Trophoblast cell (in vitro differentiated cells and primary cell): ENCODE measurements around the gene TPST1.

Experiments used
- DNase-seq, 2 donors: peaks; one replicate each; pipeline ENCODE4 v3.0.0-alpha.2; 2016
- H2AFZ ChIP-seq: 2 replicates; pipeline ENCODE4 v1.6.1; 2013; ENCODE audit warnings: low read length, moderate library complexity, mild to moderate bottlenecking; ENCODE audit not compliant: insufficient read depth, poor library complexity
- H2AK5ac ChIP-seq: 2 replicates; pipeline ENCODE4 v1.6.1; 2013; ENCODE audit warnings: mild to moderate bottlenecking, low read length
- H2BK120ac ChIP-seq: 2 replicates; pipeline ENCODE4 v1.6.1; 2013; ENCODE audit warnings: low read length, mild to moderate bottlenecking, moderate library complexity; ENCODE audit not compliant: insufficient read depth, poor library complexity
- H2BK12ac ChIP-seq: 2 replicates; pipeline ENCODE4 v1.6.1; 2013; ENCODE audit warnings: mild to moderate bottlenecking, low read length, moderate library complexity
- H2BK5ac ChIP-seq: 2 replicates; pipeline ENCODE4 v1.6.1; 2013; ENCODE audit warnings: low read length, low read depth, moderate library complexity, mild to moderate bottlenecking; ENCODE audit not compliant: poor library complexity
- H3K14ac ChIP-seq: 2 replicates; pipeline ENCODE4 v1.6.1; 2013; ENCODE audit warnings: mild to moderate bottlenecking, low read length
- H3K18ac ChIP-seq: 2 replicates; pipeline ENCODE4 v1.6.1; 2013; ENCODE audit warnings: mild to moderate bottlenecking, low read length
- H3K23ac ChIP-seq: 2 replicates; pipeline ENCODE4 v1.6.1; 2013; ENCODE audit warnings: low read length
- H3K27ac ChIP-seq: 2 replicates; pipeline ENCODE4 v1.5.1; 2013; ENCODE audit warnings: low read depth, mild to moderate bottlenecking, inconsistent platforms, low read length, moderate library complexity
- H3K27me3 ChIP-seq: 2 replicates; pipeline ENCODE4 v1.6.1; 2013; ENCODE audit warnings: inconsistent platforms, mild to moderate bottlenecking, low read length, moderate library complexity; ENCODE audit not compliant: insufficient read depth
- H3K36me3 ChIP-seq, 2 experiments: 1 replicate in 1 of 2; 2 replicates in 1 of 2; pipeline ENCODE4 v1.6.1; 2013; ENCODE audit warnings: low read length in 2 of 2, mild to moderate bottlenecking in 2 of 2, moderate library complexity in 1 of 2; ENCODE audit not compliant: insufficient read depth in 2 of 2, control insufficient read depth in 1 of 2
- H3K4ac ChIP-seq: 2 replicates; pipeline ENCODE4 v1.6.1; 2013; ENCODE audit warnings: low read depth, mild to moderate bottlenecking, low read length, moderate library complexity
- H3K4me1 ChIP-seq, 2 experiments: 1 replicate in 1 of 2; 2 replicates in 1 of 2; pipeline ENCODE4 v1.6.1; 2013; ENCODE audit warnings: low read length in 2 of 2, mild to moderate bottlenecking in 2 of 2, moderate library complexity in 1 of 2; ENCODE audit not compliant: insufficient read depth in 2 of 2, control insufficient read depth in 1 of 2
- H3K4me2 ChIP-seq: 2 replicates; pipeline ENCODE4 v1.6.1; 2013; ENCODE audit warnings: inconsistent platforms, mild to moderate bottlenecking, low read length, moderate library complexity
- H3K4me3 ChIP-seq: 2 replicates; pipeline ENCODE4 v1.5.1; 2013; ENCODE audit warnings: mild to moderate bottlenecking, low read depth, low read length, inconsistent platforms
- H3K79me1 ChIP-seq: one replicate; pipeline ENCODE4 v1.6.1; 2013; ENCODE audit warnings: low read length
- H3K79me2 ChIP-seq: 2 replicates; pipeline ENCODE4 v1.6.1; 2013; ENCODE audit warnings: low read length, mild to moderate bottlenecking; ENCODE audit not compliant: control insufficient read depth, insufficient read depth, poor library complexity
- H3K9ac ChIP-seq: 2 replicates; pipeline ENCODE4 v1.6.1; 2013; ENCODE audit warnings: mild to moderate bottlenecking, low read length
- H3K9me3 ChIP-seq: 2 replicates; pipeline ENCODE4 v1.6.1; 2013; ENCODE audit warnings: low read depth, mild to moderate bottlenecking, control low read depth, inconsistent platforms, low read length; ENCODE audit not compliant: insufficient read depth
- H4K12ac ChIP-seq: 2 replicates; pipeline ENCODE4 v1.6.1; 2013; ENCODE audit warnings: low read depth, mild to moderate bottlenecking, low read length, moderate library complexity
- H4K8ac ChIP-seq: 2 replicates; pipeline ENCODE4 v1.6.1; 2013; ENCODE audit warnings: low read depth, mild to moderate bottlenecking, low read length, moderate library complexity
- H4K91ac ChIP-seq: one replicate; pipeline ENCODE4 v1.6.1; 2013; ENCODE audit warnings: low read depth, mild to moderate bottlenecking, low read length, moderate library complexity
- WGBS: extraction: QIAGEN DNeasy Blood & Tissue Kit; methylation state at CpG from one replicate; pipeline ENCODE4 v1.1.7; 2013; ENCODE audit warnings: missing lambda C conversion rate; ENCODE audit not compliant: insufficient read length, insufficient coverage; ENCODE audit errors: extremely low coverage; 5-methylcytosine and 5-hydroxymethylcytosine counted together

TPST1 gene

DNA sequence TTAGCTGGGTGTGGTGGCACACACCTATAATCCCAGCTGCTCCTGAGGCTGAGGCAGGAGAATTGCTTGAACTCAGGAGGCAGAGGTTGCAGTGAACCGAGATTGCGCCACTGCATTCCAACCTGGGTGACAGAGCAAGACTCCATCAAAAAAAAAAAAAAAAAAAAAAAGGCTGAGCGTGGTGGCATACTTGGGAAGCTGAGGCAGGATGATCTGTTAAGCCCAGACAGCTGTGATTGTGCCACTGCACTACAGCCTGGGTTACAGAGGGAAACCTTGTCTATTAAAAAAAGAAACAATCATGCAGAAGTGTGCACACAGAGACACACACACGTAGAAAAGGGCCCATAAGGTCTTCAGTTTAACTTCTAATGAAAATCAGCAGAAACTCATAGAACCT, 150.6 kb downstream of the TPST1 start:
- H3K27me3 ChIP-seq: no peaks in the 10 kb centered on the region
- H2BK5ac ChIP-seq: no peak overlapping the region
- H3K9ac ChIP-seq: no peak overlapping the region
- no CpG with 5 or more reads among the region's 4 CpGs for WGBS
- H3K4me1 ChIP-seq: peaks cover 12 to 16% of the 10 kb centered on the region in 2 experiments
- no peak overlapping the region for H2AK5ac ChIP-seq
- no peak overlapping the region for H3K14ac ChIP-seq
- H3K79me2 ChIP-seq: no peaks in the 10 kb centered on the region
- DNase-seq: peak in 1 of 2 donors; percentile 69
- H3K36me3 ChIP-seq: peaks cover 0 to 2% of the 10 kb centered on the region in 2 experiments
- H3K9me3 ChIP-seq: no peaks in the 10 kb centered on the region
- H3K23ac ChIP-seq: no peak overlapping the region
- H3K79me1 ChIP-seq: peaks cover 3% of the 10 kb centered on the region
- H4K91ac ChIP-seq: no peak overlapping the region
- no peak overlapping the region for H4K12ac ChIP-seq
- H3K4ac ChIP-seq: no peak overlapping the region
- H2BK12ac ChIP-seq: no peak overlapping the region
- H2BK120ac ChIP-seq: no peak overlapping the region
- no peak overlapping the region for H2AFZ ChIP-seq
- H3K18ac ChIP-seq: no peak overlapping the region
- H3K4me3 ChIP-seq: no peak overlapping the region
- H4K8ac ChIP-seq: no peak overlapping the region
- H3K4me2 ChIP-seq: no peak overlapping the region
- no peak overlapping the region for H3K27ac ChIP-seq

DNA sequence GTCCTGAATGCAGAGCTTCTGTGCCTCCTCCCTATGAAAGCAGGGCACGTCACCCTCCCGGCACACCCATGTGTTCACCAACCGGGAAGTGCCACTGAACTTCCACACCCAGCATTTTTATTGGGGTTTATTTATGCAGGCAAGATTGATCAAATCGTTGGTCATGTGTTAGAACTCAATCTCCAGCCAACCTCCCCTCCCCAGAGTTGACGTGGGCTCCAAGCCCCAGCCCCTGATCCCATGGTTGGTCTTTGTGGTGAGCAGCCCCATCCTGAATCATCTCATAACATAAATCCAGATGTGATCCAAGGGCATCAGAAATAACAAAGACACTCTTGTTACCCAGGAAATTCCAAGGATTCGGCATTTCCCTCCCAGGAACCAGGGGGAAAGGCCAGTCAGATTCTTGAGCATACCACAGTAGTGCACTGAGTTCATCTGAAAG, 151.2 kb downstream of the TPST1 start:
- Histone ChIP-seq H2AFZ (no peak overlapping the region), H3K14ac (peak overlapping the region; percentile 42), H3K9ac (no peak overlapping the region), H3K4ac (no peak overlapping the region), H2AK5ac (peak overlapping the region; percentile 36), H3K4me2 (no peak overlapping the region), H2BK5ac (no peak overlapping the region), H3K9me3 (no peaks in the 10 kb centered on the region), H3K4me3 (no peak overlapping the region), H3K36me3 (peaks cover 0 to 2% of the 10 kb centered on the region in 2 experiments), H3K27ac (no peak overlapping the region), H3K79me2 (no peaks in the 10 kb centered on the region), H3K4me1 (peaks cover 12 to 21% of the 10 kb centered on the region in 2 experiments), H3K18ac (no peak overlapping the region), H2BK12ac (peak overlapping the region; percentile 3), H2BK120ac (no peak overlapping the region), H4K8ac (no peak overlapping the region), H4K12ac (no peak overlapping the region), H4K91ac (peak overlapping the region; percentile 32), H3K79me1 (peaks cover 3% of the 10 kb centered on the region), H3K23ac (no peak overlapping the region), H3K27me3 (no peaks in the 10 kb centered on the region)
- WGBS: no CpG with 5 or more reads among the region's 6 CpGs
- peak in 1 of 2 donors; percentile 53 for DNase-seq

GRCh38 chr7:66357087-66357486, 152.0 kb downstream of the TPST1 start:
- Histone ChIP-seq H3K27me3 (no peaks in the 10 kb centered on the region), H3K4me2 (no peak overlapping the region), H2BK5ac (no peak overlapping the region), H2AFZ (no peak overlapping the region), H3K27ac (no peak overlapping the region), H3K9ac (no peak overlapping the region), H3K14ac (no peak overlapping the region), H4K12ac (no peak overlapping the region), H3K79me2 (no peaks in the 10 kb centered on the region), H3K9me3 (no peaks in the 10 kb centered on the region), H2AK5ac (no peak overlapping the region), H2BK12ac (no peak overlapping the region), H3K4ac (no peak overlapping the region), H2BK120ac (no peak overlapping the region), H3K23ac (no peak overlapping the region), H3K18ac (no peak overlapping the region), H3K36me3 (peaks cover 0 to 2% of the 10 kb centered on the region in 2 experiments), H3K79me1 (peaks cover 3% of the 10 kb centered on the region), H4K91ac (no peak overlapping the region), H4K8ac (no peak overlapping the region), H3K4me3 (no peak overlapping the region), H3K4me1 (peaks cover 12 to 21% of the 10 kb centered on the region in 2 experiments)
- DNase-seq: no peak
- WGBS: no CpG with 5 or more reads among the region's 3 CpGs

DNA sequence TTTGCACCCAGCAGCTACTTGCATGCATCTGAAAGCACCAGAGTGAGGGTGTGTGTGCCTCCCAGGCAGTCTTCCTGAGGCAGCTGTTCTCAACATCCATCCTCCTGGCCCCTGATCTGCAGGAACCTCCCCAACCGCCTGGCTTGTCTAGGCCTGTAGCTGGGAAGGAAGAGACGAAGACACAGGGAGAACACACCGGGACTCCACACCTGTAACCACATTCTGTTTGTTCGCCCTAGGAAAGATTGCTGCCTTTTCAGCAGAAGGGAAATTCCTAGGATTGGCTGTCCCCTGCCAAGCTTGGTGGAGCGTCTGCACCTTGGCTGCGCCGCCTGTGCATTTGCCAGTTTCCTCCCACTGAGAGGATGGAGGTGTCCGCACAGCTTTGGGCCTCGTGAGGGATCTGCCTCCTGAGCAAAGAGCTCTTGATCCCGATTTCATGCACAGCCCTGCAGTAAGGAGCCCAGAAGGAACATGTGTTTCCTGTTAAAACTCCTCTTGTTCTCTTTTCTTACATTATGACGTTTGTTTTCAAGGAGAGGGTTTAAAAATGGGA, 154.6 kb downstream of the TPST1 start:
- H3K4me2 ChIP-seq: no peak overlapping the region
- no peak overlapping the region for H4K91ac ChIP-seq
- H2BK5ac ChIP-seq: no peak overlapping the region
- H3K9me3 ChIP-seq: no peaks in the 10 kb centered on the region
- H2BK12ac ChIP-seq: no peak overlapping the region
- H4K8ac ChIP-seq: no peak overlapping the region
- H2AK5ac ChIP-seq: no peak overlapping the region
- H2AFZ ChIP-seq: no peak overlapping the region
- no peaks in the 10 kb centered on the region for H3K27me3 ChIP-seq
- no peak overlapping the region for H3K14ac ChIP-seq
- WGBS: no CpG with 5 or more reads among the region's 11 CpGs
- H3K9ac ChIP-seq: no peak overlapping the region
- H4K12ac ChIP-seq: no peak overlapping the region
- no peak for DNase-seq
- H2BK120ac ChIP-seq: no peak overlapping the region
- no peak overlapping the region for H3K4ac ChIP-seq
- peaks cover 3% of the 10 kb centered on the region for H3K79me1 ChIP-seq
- H3K36me3 ChIP-seq: no peaks in the 10 kb centered on the region
- H3K27ac ChIP-seq: no peak overlapping the region
- H3K79me2 ChIP-seq: no peaks in the 10 kb centered on the region
- H3K23ac ChIP-seq: no peak overlapping the region
- no peak overlapping the region for H3K4me3 ChIP-seq
- H3K4me1 ChIP-seq: peaks cover 10 to 17% of the 10 kb centered on the region in 2 experiments
- H3K18ac ChIP-seq: no peak overlapping the region
